GM19239 (cell line): ENCODE data around the gene ETV4.
A peak's percentile ranks its signal among the peaks of the same experiment; 100 is the strongest.

ENCODE experiments used
- DNase-seq: peaks from one replicate; pipeline ENCODE4 v3.0.0; 2011; ENCODE audit warnings: low spot score; ENCODE audit not compliant: insufficient read length
- FAIRE-seq: peaks from 2 replicates; lab custom pipeline; 2011; peaks lifted over from hg19 to GRCh38; lab: Jason Lieb, UNC

The ETV4 gene

DNA sequence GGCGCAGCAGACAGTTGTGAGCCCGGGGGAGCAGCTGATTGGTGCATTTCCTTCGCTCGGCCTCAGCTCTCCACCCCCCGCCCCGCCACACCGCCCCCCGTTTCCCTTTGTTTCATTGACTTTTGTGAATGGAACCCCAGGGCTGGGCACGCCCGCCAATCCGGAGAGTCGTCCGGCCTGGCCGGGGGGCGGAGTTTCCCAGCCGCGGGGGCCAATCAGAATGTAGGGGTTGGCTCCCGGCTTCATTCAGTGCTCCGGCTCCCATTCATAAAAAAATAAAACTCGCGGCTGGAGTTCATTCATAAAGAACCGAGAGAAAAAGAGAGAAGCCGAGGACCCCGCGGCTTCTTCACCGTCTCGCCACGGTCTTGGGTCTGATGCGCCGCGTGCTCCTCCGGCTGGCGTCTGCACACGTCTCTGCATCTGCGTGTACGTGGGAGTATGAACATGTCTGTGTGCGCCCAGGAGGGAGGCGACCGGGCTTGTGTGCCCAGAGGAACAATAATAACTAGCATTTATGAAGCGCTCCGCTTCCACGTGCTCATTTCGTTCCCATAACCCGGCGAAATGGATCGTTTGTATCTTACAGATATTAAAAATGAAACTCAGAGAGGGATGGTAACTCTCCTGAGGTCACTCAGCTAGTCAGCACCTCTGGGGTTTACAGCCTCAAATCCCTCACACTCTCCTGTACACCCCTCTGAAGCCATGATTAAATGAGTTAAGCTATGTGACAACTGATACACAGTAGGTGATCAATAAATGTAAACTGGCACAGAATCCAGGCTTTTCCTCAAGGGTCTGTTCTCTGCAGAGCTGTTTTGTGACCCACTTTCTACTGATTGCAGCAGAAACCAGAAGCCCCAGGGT lies at the start of gene ETV4:
Gene ETV4 (minus strand): TSS at position 22 of the 870 bp plus-strand sequence. CDS start 723 bp downstream, outside the sequence.
- FAIRE-seq (peak; percentile 91), DNase-seq (peak; percentile 94)

DNA sequence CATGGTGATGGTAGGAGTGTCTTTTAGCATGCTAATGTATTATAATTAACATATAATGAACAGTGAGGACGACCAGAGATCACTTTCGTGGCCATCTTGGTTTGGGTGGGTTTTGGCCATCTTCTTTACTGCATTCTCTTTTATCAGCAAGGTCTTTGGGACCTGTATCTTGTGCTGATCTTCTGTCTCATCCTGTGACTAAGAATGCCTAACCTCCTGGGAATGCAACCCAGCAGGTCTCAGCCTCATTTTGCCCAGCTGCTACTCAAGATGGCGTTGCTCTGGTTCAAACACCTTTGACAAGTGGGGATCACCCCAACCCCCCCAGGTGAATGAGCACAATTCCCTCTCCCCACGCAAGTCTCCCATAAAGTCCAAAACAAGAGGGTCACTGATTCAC lies 49.3 kb upstream of the ETV4 start:
- no peak for FAIRE-seq
- DNase-seq, result no peak

DNA sequence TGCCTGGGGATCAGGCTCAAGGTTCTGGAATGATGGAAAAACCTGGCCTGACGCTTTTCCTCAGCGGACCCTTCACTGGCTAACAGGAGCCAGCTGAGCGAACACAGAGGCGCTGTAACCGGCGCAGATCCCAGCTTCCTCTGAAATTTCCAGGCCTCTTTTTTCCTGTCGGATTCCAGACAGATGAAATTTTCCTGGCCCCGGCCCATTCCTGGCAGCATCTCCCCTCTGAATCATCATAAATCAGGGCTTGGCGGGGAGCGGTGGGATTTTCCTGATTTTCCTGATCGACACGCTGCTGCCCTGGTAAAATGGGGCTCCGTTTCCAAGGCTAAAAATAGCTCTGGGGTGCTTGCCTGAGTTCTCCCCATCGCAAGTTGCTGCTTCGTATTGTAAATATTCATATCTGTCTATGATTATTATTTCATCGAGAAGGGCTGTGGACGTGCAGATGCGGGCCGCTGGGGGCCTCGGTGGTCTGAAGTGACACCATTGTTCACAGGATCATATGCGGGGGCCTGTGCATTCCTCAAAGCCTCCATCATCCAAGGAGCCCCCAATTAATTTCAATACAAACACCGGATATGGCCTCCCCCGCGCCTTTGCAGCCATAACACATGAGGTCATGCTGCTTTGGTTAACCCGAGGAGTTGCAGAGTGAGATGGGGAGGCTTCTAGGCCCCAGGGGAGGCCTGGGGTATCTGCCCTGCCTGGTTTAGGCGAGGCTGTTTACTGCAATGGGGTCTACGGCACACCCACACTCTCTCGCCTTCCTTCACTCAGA lies 45.8 kb upstream of the ETV4 start:
- FAIRE-seq, result no peak

DNA sequence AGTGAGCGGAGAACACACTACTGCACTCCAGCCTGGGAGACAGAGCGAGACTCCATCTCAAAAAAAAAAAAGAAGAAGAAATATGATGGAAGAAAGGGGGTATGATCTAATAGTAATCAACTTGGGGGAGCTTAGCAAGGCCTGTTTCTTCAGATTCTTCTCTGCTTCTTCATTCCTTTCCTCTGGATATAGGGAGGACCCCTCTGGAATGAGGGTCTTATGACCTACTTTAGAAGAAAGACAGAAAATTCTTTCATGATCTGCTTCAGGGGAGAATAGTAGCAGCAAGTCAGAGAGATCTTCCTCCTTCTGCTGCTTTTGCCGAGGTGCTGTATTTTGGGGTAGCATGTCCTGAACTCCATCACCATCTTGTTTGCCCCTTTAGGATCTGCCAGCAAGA lies 44.9 kb upstream of the ETV4 start:
- DNase-seq, result no peak
- FAIRE-seq, result no peak

More for the DNA sequence above, 45.8 kb upstream of the ETV4 start:
- DNase-seq, result no peak

DNA sequence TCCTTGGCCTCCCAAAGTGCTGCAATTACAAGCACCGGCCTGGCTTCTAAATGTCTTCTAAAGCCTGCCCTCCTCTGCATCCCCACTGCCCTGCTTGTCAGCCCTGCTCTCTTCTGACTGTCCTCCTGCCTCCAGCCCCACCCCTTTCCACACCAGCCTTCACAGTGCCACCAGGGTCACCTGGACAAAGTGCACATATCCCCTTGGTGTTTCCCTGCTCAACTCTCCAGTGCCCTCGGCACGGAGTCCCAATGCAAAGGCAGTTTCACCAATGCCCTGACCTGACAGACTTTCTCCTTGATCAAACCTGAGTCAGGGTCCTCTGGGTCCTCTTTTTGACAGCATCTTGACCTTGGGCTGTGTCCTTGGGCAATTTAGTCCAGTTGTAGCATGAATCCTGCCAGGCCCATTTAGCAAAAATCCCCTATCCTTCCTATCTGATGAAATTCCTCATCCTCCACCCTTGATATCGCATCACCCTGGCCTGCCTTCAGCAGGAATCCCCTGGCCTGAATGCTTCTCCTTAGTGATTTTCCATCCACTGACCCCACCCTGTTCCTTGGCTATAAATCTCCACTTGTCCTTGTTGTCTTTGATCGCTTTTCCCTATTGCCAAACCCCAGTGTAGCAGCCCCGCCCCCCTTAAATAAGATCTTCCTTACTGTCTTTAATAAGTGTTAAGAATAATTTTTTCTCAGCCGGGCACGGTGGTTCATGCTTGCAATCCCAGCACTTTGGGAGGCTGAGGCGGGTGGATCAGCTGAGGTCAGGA lies 42.7 kb upstream of the ETV4 start:
- DNase-seq (no peak), FAIRE-seq (no peak)

DNA sequence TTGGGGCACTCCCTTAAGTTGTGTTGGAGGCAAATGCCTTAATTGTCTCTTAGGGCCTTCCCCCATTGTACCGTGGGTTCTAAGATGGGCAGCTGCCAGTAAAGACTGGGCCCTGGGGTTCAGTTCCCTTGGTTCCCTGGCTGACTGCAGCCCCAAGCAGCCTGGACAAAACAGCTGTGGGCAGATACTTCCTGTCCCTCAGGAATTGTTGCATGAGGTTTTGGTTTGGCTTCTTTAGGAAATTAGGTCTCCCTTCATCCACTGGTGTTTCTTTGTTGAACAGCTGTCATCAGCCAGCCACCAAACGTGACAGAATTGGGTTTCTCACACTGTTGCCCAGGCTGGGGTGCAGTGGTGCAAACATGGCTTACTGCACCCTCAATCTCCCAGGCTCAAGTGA lies 42.0 kb upstream of the ETV4 start:
- FAIRE-seq (no peak), DNase-seq (no peak)

DNA sequence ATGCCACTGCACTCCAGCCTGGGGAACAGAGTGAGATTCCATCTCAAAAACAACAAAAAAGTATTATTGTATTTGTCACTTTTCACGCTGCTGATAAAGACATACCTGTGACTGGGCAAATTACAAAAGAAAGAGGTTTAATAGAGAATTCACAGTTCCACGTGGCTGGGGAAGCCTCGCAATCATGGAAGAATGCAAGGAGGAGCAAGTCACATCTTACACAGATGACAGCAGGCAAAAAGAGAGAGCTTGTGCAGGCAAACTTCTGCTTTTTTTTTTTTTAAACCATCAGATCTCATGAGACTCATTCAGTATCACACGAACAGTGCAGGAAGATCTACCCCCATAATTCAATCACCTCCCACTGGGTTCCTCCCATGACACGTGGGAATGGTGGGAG lies 41.5 kb upstream of the ETV4 start:
- DNase-seq, result no peak
- FAIRE-seq, result no peak

DNA sequence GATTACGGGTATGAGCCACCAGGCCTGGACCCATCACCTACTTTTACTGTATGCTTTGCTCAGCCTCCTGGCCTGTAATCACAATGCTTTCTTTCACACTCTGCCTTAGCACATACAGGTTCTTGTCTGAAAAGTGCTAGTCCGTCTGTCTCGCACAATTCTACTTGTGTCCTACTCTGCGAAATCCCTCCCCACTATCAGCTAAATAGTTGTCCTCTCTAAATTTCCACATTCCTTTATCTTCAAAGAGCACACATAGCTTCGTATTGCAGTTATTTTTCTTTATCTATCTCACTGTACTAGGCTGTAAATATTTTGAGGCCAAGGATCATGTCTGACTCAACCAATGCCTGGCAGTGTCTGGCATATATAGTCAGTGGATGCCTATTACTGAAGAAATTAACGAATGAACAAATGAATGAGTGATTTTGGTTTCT lies 38.5 kb upstream of the ETV4 start:
- DNase-seq (no peak), FAIRE-seq (no peak)

DNA sequence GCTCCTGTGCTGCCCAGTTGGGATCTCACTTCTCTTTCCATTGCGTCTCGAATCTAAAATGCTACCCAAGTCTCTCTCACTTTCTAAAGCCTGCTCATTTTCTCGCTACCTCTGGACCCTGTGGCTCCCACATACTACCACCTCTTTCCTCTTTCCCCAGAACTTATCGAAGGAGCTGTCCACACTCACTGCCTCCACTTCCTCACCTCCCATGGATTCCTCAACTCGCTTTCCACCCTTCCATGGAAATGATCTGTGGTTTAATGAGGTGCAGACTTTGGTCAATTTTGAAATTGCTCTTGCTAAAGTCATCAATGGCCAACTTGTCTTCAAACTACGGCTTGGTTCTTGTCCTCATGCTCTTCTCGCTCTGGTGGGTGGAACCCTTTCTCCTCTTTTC lies 37.2 kb upstream of the ETV4 start:
- no peak for DNase-seq
- FAIRE-seq, result no peak

DNA sequence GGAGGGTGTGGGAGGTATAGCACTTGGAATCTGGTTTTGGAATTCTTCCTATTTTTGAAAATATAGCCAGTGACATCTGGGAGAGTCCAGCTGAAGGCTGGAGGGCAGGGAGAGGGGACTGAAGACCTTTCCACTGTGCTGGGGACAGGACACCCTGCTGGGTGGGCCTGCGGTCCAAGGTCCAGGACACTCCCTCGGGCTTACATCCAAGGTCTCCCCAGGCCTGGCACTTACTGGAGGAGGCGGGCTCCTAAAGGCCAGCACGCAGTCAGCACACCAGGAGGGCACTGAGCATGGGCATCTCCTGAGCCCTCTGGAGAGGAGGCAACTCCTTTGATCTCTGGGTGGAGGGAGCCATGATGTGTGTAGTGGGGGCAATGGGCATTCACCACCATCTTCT lies 35.5 kb upstream of the ETV4 start:
- DNase-seq (no peak), FAIRE-seq (no peak)

DNA sequence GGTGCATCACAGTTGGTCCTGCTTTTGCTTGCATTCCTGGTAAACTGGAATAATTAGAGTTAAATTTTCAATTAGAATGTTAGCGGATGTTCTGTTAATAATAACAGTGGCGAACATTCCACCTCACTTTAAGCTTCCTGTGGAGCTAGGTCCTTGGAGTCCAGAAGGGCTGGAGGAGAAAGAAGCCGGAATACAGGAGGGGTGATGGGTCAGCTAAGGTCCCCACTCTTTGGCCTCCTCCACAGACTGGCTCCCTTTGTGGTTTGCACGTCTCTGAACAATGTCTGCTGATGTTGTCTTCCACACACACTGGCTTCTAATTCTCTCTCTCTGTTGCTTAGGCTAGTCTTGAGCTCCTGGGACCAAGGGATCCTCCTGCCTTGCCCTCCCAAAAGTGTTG lies 35.0 kb upstream of the ETV4 start:
- FAIRE-seq, result no peak
- DNase-seq, result no peak

DNA sequence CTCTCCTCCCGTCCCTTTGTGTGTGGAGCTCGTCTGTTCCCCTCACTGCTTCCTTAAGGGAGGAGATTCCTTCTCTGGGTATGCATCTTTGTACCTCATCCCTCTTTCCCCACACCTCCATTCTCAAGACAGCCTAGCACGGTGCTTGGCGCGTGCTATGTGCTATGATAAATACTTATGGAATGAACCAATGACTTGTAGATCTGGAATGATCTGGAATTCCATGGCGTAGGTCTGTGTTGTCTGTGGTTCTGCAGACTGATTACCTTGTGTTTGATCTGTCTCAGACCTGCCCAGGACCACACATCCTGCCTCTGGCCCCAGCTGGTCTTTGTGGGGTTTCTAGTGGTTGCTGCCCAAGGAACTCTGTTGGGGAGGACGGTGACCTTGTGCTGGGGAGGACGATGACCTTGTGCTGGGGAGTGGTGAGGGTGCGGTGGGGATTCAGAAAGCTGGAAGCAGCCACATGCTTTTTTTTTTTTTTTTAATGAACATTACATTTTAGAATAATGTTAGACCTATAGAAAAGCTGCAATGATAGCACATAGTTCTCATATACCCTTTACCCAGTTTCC lies 33.5 kb upstream of the ETV4 start:
- DNase-seq, result no peak
- FAIRE-seq, result no peak

DNA sequence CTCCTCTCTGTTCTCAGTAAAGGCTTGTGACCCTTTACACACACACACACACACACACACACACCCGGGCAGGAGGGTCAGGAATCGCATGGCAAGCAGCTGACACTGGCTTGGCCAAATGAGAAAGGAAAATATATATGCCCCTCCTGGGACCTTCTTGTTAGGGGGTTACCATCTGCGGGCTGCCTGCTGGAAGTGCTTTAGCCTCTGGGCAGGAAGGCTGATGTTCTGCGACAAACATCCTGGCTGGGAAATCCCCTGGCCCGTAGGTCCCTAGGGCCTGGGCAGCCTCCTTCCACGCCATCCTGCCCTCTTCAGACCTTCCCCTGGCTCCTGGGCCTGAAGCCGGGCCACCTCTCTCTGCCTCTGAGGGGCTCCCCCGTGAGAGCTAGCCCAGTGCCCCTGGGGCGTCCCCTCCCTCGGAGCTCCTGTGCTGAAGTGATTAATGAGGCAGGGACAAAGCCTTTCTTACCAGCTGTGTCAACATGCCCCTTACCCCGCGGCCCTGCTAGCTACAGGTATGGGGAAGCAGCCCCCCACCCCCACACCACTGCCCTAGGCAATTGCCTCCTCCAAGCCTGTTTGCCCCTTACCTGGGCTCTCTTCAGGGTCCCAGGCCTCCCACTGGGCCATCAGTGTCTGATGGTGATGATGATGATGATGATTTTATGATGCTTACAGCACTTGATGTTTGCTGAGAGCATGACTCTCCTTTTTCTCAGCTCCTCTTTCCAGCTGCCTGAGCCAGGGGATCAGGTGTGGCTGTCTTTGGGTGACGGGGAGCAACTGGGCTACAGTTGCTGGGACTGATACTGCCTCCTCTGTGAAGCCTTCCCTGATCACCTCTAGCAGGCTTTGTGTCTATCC lies 32.8 kb upstream of the ETV4 start:
- FAIRE-seq (peak; percentile 42), DNase-seq (peak; percentile 34)

DNA sequence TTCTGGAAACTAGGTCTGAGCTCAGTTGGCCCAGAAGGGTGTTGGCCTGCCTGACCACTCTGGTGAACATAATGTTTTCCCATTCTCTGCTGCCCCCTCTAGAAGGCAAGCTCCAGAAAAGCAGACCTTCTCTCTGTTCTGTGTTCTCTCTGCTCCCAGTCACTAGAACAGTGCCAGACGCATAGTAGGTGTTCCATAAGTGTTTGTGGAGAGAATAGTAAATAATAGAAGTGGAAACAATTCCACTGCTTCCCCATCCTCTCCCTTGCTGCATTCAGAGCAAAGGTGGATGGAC lies 32.2 kb upstream of the ETV4 start:
- DNase-seq (no peak), FAIRE-seq (no peak)

DNA sequence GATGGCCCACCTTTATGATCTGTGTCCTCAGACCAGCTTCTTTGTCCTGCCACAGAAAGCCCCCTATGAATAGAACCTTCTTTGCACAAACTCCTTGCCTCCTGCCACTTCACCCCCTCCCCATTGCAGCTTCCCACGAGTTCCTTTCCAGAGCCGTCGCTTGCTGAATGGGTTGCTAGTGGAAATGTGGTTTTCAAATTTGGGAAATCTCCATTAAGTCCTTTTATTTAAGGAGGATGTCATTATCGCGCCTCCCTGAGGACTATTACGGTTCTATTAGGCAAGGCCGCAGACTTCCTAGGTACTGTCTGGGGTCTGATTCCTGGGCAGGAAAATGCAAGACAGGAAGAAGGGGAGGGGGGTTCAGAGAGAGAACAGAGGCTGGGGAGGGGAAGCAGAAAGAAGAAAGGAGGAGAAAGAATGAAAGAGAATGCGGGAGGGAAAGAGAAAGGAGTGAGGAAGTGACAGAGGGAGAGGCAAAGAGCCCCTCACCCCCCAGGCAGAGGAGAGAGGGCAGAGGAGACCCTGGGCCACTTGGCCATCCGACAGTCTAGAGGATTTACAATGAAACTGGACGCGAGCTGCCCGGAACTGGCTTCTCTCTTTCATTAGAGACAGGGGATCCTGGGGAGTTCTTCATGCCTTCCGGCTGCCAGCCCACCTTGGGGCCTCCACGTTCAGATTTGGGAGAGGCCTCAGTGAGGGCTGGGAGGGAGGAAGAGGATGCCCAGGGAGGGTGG lies 31.7 kb upstream of the ETV4 start:
- FAIRE-seq (no peak), DNase-seq (no peak)

DNA sequence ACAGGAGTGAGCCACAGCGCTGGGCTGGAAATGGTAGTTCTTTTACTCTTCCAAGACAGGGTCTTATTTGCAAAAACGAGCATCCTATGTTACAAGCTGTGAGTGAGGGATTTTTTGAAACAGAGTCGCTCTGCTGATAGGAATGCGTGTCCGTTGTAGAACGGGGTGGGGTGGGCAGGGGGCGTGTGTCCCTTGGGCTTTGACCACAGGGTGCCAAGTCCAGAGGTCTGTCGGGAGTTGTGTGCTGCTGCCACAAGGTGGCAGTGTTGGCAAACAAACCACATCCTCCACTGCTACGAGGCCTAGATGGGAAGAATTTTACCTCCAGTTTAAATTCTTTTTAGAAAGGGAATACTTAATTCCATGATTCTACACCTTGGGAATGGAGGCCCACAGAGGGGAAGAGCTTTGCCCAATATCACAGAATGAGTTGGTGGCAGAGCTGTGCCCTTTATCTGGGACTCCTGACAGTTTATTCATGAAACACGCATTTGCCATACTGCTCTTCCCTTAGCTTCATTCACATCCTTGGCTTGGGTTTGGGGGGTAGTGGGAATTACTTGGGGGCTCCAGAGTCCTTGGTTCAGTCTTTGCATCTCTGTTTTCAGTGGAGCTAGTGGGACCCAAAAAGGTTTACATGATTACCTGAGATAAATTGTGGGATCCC lies 30.6 kb upstream of the ETV4 start:
- FAIRE-seq, result peak; percentile 74
- DNase-seq, result peak; percentile 73

DNA sequence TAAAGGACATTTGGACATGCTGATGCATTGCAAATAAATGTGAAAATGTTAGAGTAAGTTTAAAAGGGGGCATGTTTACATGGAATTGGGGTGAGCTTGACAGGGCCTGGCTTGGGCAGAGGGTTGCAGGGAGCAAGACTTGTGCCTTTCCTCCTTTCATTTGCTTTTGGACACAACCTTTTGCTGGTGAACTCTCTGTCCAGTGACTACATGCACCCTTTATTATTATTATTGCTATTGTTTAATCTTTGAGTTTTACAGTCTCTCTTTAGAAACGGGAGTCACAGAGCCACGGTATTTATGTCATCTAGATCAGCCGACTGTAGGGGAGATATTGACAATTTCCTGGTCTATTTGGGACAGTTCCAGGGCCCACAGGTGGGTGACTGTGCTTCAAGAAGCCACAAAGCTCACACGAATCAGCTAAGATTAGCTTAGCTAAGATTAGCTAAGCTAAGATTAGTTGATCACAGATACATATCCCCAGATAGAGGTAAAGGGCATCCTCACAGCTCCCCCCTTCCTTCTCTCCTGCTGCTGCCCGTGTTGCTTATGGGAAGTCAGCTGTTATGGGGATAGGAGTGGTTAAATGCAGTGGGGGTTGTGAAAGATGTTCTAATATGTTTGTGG lies 28.9 kb upstream of the ETV4 start:
- FAIRE-seq, result no peak
- no peak for DNase-seq

DNA sequence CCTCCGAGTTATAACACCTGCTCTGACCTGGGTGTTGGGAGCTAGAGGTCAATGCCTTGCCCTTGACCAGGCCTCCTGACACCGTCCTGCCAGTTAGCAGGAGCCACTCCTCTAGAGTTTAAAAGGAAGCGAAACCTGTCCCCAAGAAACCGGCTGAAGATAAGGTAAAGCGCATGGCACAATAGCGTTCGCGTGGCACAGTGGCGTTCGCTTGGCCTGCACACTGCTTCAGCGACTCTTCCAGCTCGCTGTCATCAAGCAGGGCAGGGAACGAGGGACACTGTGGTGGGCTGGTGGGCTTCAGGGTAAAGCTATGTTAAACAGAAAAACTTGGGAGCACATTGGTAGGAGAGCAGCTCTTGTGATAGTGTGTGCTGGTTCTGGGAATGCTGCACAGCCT lies 28.2 kb upstream of the ETV4 start:
- no peak for FAIRE-seq

More for the DNA sequence above, 28.2 kb upstream of the ETV4 start:
- DNase-seq, result no peak
